T-helper 1 cell (primary cell): ENCODE results near the gene SREBF2.

ENCODE experiments used
- DNase-seq, 5 donors: peaks; one replicate each; pipeline ENCODE4 v3.0.0-alpha.2; 2012 to 2020
- total RNA-seq, 4 donors: gene quantifications; one replicate each; lab custom pipeline; 2026; lab: John Stamatoyannopoulos, UW

Gene SREBF2
- 70.9 to 94.2 (median 83.2) reads per million in 4 donors for total RNA-seq

DNA sequence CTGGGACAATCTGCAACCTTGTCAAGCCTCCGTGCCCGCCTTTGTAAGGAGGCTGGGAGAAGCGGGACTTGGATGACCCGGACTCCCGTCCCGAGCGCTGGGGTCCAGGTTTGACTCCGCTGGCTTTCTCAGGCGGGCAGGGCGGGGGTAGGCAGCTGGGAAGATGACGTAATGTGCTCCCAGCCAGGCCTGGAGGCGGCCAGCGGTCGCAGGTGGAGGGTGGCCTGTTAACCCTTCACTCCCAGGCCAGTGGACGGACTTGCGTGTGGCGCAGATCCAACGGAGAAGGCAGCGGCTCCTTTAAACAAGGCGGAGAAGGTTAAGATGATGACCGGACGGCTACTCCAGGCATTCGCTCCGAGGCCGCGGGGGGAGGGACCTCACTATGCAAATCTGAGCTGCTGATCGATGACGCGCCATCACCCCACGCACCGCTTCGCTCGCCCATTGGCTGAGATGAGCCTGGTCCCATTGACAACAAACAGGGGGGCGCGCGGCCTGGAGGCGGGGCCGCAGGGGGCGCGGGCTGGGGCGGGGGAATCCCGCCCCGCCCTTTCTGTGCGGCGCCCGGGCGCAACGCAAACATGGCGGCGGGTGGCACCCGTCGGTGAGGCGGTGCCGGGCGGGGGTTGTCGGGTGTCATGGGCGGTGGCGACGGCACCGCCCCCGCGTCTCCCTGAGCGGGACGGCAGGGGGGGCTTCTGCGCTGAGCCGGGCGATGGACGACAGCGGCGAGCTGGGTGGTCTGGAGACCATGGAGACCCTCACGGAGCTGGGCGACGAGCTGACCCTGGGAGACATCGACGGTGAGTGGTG lies at the start of gene SREBF2:
Gene SREBF2 (plus strand): TSS at position 553 of the 816 bp plus-strand sequence. CDS start 166 bp downstream, at position 719.
- DNase-seq, result peak; percentile 96 to 99 (median 98)

DNA sequence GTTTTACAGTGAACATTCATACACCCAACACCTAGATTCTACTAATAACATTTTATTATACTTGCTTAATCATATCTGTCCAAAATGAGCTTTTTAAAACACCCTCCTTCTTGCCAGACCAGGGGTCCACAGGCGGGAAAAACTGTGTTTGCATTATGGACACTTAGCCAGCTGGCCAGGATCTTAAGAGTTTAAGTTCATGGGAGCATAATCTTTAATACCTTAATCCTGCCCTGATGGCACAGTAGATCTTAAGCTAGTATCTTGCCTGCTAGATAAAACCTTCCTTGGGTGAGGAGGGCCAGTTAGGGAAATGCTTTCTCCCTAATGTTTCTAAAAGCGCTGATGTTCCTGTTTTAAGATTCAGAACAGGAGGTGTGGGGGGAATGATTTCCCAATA lies 45.6 kb upstream of the SREBF2 start:
- no peak for DNase-seq

DNA sequence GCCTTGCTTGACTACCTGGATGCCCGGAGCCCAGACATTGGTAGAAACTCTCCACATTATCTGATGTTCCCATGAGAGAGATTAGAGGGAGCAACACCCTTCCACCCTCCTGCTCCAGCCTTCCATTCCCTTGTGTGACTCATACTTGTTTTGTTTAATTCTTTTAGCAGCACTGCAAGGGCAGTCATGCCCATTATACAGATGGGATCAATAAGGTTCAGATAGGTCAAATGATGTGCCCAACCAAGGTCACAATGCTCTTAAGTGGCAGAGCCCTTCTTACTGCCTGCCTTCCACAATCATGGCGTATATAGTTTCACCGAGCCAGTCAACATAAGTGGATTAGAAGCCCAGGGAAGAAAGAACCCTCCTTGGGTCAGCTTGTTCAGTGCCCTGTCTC lies 39.0 kb upstream of the SREBF2 start:
- DNase-seq, result no peak

DNA sequence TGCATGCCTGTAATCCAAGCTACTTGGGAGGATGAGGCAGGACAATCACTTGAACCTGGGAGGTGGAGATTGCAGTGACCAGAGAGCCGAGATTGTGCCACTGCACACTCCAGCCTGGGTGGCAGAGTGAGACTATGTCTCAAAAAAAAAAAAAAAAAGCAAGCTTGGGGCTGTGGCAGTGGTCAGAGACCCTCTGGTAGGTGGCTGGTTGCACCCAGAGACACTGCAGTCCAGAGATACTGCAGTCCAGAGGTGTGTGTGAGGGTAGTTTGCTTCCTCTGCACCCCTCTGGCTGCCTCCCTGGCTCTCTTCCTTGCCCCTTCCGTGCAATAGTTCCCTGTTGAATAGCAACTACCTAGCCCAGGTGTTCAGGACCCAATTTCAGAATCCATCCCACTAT lies 34.2 kb upstream of the SREBF2 start:
- DNase-seq, result no peak

DNA sequence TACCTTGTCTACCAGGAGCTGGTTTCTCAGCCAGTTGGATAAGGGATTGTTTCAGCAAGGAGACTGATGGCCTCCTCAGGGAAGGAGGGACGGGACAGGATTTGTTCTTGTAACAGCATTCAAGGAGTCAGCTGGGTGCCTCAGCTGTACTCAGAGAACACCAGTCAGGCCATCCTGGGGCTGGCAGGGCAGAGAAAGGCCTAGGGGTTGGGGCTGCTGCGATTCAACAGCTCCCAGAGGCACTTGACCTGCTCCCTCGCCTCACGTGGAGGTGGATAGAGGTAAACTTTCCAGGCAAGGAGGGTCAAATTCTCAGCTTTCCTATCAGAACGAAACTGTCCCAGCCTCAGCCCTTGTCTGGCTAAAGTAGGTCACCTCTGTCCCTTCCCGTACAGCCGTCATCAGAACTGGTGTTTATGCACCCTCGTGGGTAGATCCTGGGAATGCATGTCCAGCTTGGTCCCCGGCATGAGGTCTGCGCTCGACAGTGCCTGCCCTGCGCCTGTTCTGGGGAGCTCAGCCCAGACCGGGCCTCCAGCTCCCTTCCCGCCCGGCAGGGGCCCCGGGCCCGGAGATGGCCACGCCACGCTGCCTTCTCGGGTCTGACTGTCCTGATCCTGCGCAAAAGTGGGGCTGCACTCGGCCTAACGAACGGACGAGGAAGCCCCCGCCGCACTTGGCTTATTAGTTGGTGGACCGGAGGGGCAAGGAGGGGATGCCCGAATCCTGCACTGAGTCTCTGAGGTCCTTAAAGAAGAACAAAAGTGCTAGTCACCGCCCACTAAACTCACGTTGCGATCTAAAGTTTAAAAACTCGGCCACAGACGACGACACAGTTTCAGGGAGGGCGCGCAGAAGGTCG lies 33.2 kb upstream of the SREBF2 start:
- peak in 1 of 5 donors; percentile 16 for DNase-seq

DNA sequence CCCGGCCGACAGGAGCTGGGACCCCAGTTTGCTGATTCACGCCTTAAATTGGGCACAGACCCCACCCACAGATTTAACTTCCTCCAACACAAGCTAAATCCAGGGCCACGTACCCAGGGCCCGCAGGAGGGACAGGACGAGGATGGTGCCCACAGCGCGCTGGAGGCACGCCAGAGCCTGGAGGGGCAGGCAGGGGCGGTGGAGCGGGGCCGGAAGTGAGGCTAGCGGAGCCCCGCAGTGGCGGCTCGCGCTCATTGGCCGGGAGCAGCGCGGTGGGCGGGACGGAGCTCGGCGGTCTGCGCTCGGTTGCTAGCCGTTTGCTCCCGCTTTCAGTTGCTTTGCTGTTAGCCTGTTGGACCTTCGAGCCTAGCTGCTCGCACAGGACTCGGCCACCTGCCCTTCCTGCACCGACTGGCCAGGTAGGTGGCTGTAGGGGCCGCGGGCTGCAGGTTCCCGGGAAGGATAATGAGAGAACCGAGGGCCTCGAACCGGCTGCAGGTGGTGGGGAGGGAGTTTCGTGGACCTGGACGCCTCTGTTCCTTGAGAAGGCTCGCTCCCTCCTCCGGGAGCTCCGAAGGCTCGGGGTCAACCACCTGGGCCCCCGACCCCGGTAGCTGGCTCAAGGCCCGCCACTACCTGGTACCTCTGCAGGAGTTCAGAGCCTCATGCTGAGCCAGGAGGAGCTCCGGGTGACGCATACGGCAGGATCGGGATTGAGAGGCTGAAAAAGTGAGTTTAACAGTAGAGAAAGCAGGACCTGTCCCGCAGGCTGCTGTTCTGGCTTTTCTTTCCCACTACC lies 32.4 kb upstream of the SREBF2 start, which contains the start of gene CCDC134:
Gene CCDC134 (plus strand): TSS at position 332 of the 799 bp plus-strand sequence. CDS start 8,212 bp downstream, outside the sequence.
- DNase-seq, result peak; percentile 80 to 92 (median 84)

DNA sequence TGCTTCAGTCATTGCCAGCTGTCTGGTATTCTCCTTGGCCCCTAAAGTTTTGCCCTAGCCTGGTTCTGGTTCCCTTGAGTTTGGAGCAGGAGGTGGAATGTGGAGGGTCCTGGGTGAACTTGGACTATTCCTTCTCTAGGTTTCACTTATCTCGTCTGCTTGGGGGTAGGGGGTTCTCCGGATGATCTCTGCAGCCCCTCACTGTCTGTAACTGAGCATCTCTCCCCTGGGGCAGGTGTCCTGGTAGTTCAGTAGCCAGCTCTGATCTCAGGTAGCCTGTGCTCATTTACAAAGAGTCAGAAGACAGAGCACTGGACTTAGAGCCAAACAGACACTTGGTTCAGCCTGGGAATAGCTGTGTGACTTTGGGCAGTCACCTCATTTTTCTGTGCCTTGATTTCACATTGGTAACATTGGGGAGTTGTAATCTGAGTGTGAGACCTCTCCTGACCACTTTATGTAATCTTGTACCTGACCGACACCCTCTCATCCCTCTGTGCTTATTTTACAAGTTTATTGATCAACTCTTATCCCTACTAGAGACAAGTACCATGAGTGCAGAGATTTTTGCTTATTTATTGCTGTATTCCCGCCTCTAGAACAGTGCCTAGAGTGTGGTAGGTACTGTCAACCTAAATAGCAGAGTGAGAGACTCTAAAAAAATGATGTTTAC lies 31.6 kb upstream of the SREBF2 start:
- DNase-seq, result no peak

DNA sequence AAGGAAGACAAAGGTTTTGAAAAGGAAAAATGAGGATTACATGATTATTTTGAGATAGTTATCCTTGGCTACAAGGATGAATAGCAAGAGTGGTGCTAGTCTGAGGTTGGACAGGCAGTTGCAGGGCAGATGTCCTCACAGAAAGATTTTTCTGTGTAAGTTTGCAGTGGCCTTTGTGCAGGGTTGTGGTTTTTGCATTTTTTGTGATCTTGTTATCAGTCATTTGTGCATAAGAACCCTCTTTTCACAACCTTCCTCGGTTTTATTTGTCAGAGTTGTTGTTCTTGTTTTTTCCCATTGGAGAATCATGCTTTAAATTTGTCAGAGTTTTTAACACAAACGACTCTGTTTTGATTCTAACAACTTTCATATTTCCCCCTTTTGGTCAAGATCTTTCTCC lies 31.0 kb upstream of the SREBF2 start:
- no peak for DNase-seq

DNA sequence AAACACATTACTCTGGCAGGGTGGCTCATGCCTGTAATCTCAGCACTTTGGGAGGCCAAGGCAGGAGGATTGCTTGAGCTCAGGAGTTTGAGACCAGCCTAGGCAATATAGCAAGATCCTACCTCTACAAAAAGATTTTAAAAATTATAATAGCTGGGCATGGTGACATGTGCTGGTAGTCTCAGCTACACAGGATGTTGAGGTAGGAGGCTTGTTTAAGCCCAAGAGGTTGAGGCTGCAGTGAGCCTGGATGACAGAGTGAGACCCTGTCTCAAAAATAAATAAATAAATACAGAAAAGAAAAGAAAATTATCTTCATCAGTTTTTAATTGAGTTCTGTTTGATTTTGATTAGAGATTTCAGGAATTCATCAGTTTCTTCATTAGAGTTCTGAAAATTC lies 27.3 kb upstream of the SREBF2 start:
- DNase-seq, result no peak

DNA sequence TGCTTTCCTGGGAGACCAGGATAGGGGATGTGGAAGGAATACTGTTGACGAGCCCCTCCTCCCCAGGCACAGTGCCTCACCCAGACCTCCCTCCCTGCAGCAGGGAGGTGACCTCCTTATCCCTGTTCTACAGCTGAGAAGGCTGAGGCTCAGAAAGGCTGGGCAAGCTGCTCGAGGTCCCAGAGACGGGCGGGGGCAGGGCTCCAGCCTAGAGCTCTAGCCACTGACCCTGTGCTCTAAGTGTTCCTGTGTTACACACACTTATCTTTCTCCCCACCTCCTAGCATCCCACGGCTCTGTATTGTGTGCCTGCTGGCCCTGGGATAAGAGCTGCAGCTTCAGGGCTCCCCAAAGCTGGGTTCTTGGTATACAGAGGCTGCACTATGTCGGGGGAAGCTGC lies 24.5 kb upstream of the SREBF2 start:
- no peak for DNase-seq

DNA sequence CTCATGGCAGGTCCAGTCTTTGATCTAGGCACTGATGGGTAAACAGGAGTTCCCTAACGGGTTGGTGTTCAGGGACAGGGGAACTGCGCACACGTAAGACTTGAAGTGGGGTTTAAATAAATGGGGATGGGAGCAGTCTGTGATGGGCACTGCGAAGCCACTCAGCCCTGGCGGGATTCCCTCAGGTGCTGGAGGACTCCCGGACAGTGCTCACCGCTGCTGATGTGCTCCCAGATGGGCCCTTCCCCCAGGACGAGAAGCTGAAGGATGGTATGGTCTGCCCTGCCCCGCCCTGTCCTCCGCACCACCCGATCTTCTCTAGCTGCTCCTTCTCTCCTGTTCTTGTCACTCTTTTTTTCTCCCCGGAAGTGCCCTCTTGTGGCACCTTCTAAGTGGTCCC lies 22.9 kb upstream of the SREBF2 start:
- DNase-seq, result no peak

DNA sequence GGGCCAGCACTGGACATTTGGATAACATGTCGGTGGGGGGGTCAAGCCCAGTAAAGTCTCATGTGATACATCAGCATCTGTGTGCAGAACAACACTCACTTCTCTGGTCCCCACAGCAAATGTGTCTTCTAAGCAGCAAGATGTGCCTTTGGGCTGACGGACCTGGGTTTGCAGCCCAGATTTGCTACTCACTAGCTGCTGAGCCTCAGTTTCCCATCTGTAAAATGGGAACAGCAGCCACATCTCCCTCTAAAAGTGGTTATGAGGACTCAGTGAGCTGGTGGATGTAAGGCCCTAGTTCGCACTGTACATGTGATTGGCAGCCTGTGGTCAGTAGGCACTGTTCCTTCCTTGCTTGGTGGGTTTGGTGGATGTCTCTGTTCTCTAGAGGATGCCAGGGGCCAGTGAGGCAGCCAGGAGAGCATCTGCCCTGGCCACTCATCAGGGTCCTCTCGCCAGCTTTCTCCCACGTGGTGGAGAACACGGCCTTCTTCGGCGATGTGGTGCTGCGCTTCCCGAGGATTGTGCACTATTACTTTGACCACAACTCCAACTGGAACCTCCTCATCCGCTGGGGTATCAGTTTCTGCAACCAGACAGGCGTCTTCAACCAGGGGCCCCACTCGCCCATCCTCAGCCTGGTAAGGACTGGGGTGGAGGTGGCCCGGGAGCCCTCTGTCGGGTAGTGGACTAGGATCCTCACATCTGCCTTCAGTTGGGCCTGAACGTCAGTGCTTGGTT lies 19.9 kb upstream of the SREBF2 start:
- DNase-seq, result no peak

DNA sequence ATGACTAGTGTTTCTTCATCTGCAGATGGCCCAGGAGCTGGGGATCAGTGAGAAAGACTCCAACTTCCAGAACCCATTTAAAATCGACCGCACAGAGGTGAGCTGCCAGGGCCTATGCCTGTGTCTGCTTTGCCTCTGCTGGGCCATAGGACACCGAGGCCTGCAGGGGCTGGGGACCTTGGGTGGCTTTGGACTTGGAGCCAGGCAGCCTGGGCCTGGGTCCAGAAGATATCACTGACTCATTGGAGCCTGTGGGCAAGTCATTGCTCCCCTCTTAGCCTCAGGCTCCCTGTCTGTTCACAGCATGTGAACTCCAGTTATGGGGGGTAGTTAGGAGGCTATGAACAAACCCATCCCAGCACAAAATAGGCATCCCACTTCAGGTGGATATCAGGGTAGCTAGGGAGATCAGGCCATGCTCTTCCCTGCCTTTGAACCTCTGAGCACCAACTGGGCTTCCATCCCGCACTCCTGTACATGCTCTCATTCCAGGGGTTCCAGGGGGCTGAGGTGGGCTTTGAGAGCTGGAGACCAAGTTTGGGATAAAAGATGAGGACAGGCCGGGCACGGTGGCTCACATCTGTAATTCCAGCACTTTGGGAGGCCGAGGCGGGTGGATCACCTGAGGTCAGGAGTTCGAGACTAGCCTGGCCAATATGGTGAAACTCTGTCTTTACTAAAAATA lies 19.0 kb upstream of the SREBF2 start:
- DNase-seq, result no peak

DNA sequence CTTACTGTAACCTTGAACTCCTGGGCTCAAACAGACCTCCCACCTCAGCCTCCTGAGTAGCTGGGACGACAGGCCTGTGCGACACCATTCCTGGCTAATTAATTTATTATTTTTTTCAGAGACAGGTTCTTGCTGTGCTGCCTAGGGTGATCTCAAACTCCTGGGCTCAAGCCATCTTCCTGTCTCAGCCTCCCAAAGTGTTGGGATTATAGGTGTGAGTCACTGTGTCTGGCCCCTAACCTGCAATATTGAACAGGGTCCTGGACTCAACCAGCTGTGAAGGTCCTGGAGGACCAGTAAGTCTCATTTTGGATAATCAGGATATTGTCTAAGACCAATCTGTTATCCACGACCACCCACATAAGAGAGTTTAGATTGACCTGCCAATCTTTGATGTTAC lies 17.2 kb upstream of the SREBF2 start:
- no peak for DNase-seq

DNA sequence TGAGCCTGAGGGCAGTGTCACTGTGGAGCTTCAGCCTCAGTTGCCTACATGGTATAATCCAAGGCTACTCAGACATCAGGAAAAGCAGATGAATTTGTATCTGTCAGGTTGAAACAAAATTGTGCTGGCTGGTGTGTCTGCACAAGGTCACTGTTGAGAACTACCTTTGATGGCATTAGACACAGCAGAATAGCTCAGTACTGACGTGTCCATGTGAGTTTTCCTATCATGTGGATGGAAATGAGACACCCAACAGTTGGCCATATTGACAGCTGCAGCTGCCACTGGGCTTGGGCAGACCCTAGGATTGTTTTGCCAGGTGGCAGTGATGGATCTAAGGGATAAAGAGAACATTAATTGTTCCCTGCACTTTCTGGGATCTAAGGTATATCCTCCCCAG lies 16.7 kb upstream of the SREBF2 start:
- DNase-seq, result no peak

DNA sequence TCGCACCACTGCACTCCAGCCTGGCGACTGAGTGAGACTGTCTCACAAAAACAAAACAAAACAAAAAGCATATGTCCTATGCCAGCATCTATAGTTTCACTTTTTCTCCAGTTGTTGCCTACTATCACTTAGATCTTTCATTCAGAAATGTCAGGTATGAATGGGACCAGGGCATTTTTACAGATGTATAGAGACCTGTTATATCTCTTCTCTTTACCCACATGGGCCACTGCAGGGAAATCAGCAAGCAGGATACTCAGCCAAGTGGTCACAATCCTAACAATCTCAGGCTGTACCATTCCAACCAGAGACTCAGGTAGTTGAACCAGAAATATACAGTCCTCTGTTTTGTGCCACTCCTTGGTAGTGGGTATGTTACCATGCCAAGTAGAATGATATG lies 16.0 kb upstream of the SREBF2 start:
- no peak for DNase-seq

DNA sequence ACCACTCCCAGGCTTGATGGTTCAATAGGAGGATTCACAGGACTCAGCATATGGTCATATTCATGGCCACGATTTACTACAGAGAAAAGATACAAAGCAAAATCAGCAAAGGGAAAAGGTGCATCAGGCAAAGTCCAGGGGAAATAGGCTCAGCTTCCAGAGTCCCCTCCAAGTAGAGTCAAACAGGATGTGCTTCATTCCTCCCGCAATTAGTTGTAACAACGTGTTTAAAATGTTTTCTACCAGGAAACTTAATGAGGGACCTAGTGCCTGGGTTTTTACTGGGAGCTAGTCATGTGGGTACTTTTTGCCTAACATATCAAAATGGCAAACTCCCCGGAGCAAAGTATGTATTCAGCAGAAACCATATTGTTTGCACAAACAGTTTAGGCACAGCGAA lies 14.9 kb upstream of the SREBF2 start:
- no peak for DNase-seq

DNA sequence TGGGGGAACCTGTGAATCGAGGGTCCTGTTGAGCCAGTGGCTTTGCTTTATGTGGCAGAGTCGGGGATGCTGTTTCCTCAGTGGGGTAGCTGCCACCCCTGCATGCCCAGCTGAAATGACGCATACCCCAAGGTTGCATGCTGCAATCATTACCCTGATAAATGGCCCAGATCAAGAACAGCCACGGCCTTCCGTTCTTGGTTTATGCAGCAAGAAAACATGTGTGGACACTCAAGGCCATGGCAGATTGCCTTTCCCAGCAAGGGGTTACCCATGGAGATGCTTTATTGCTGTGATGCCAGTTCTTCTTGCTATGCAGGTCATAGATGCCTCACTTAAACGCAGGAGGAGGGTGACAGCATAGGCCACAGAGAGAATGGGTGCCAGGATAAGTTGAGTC lies 14.3 kb upstream of the SREBF2 start:
- no peak for DNase-seq

DNA sequence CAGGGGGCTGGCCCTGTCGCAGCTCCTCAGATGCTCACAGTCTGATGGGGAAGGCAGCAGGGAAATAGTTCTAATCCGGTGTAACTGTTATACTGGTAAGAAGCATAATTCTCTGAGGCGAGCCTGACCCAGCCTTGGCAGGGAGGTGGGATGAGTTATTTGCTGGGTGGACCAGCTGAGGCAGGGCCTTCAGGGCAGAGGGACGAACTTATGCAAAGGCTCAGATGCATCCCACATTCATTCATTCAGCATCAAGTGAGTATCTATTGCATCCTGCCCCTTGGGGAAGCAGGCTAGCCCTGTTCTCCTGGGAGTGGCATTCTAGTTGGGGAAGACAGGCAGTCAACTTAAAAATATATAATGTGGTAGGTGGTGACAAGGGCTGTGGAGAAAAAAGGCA lies 13.6 kb upstream of the SREBF2 start:
- DNase-seq, result no peak

DNA sequence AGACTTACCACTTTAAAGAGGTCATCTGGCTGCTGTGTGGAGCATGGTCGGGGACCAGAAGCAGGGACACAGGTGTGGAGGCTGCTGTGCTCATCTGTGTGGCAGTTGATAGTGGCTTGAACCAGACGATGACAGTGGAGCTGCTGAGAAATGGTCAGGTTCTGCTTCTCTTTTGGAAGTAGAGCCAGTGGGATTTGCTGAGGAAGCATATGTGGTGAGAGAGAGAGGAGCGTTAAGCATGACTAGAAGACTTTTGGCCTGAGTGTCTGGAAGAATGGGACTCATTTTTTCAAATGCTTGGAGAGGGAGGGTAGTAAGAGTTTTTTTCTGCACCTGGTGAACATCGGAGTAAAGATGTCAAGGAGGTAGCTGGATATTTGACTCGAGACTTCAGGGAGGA lies 12.5 kb upstream of the SREBF2 start:
- no peak for DNase-seq
